NCI-H1417 treated with DMSO at 0.1 percent for 48 hours (cell line): Measurements from ENCODE around the gene SLC2A4RG.

Experiments
- DNase-seq: peaks from one replicate; lab custom pipeline; 2025; lab: John Stamatoyannopoulos, UW

The SLC2A4RG gene

GRCh38 chr20:63741676-63742380 lies 2.3 kb downstream of the SLC2A4RG start:
- DNase-seq, result no peak

- DNase-seq, result no peak
Observed at GRCh38 chr20:63742381-63743024, 2.9 kb downstream of the SLC2A4RG start.

- DNase-seq, result no peak
Observed at GRCh38 chr20:63743210-63743970, 3.8 kb downstream of the SLC2A4RG start.

- no peak for DNase-seq
Observed at GRCh38 chr20:63744158-63744557, 4.6 kb downstream of the SLC2A4RG start.

GRCh38 chr20:63744574-63745423 lies 5.2 kb downstream of the SLC2A4RG start:
- no peak for DNase-seq

GRCh38 chr20:63745424-63745805 lies 5.8 kb downstream of the SLC2A4RG start:
- no peak for DNase-seq

GRCh38 chr20:63745961-63746731 lies 6.6 kb downstream of the SLC2A4RG start:
- DNase-seq, result no peak

GRCh38 chr20:63746751-63747315 lies 7.3 kb downstream of the SLC2A4RG start:
- no peak for DNase-seq

- DNase-seq, result no peak
Observed at GRCh38 chr20:63747622-63748069, 8.1 kb downstream of the SLC2A4RG start.

GRCh38 chr20:63748070-63748933 lies 8.7 kb downstream of the SLC2A4RG start:
- no peak for DNase-seq

GRCh38 chr20:63748934-63749270 lies 9.3 kb downstream of the SLC2A4RG start:
- no peak for DNase-seq

- no peak for DNase-seq
Observed at GRCh38 chr20:63749597-63750508, 10.3 kb downstream of the SLC2A4RG start.

GRCh38 chr20:63750807-63751470 lies 11.4 kb downstream of the SLC2A4RG start:
- DNase-seq, result no peak

GRCh38 chr20:63751471-63752271 lies 12.1 kb downstream of the SLC2A4RG start:
- DNase-seq, result no peak

GRCh38 chr20:63752411-63753101 lies 13.0 kb downstream of the SLC2A4RG start:
- DNase-seq, result no peak

GRCh38 chr20:63753381-63753780 lies 13.8 kb downstream of the SLC2A4RG start:
- no peak for DNase-seq

GRCh38 chr20:63754008-63754407 lies 14.4 kb downstream of the SLC2A4RG start:
- no peak for DNase-seq
